GM19467 (cell line): Measurements from ENCODE around the gene GRK5.

Experiments used
- ATAC-seq: cut with Tn5 transposase; IDR thresholded peaks from one replicate; pipeline ENCODE4 v1.9.1; 2021; ENCODE audit warnings: mild to moderate bottlenecking, moderate library complexity; ENCODE audit not compliant: unreplicated experiment

Gene GRK5

DNA sequence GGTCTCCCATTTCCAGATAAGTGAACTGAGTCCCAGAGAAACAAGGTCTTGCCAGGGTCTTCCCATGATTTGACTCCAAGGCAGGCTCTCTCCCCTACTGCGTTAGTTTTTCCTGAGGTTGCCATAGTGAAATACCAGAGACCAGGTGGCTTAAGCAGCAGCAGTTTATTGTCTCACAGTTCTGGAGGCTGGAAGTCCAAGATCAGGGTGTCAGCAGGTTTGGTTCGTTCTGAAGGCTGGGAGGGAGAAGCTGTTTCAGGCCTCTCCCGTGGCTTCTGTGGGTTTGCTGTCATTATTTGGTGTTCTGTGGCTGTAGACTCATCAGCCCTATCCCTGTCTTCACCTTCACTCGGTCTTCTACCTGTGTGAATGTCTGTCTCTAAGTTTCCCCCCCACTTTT, 129.9 kb downstream of the GRK5 start:
- ATAC-seq, result no peak

DNA sequence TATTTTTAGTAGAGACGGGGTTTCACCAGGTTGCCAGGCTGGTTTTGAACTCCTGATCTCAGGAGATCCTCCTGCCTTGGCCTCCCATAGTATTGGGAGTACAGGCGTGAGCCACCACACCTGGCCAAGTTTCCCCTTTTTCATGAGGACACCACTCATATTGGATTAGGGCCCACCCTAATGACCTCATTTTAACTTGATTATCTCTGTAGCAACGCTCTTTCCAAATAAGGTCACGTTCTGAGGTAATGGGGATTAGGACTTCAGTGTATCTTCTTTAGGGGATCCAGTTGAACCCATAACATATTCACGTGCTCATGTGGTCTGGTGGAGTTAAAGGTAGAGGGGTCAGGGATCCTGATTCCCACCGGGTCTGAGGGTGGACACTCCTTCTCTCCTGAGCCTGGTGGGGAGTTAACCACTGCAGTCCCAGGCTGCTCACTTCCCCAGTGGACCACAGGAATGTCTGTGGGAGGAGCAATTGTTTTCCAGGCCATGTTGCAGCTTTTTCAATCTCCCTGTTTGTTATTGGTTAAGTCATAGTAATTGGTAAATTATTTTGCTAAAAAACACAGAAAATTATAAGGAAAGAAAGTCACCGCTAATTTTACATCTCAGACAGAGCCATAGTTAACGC, 130.5 kb downstream of the GRK5 start:
- ATAC-seq, result no peak

DNA sequence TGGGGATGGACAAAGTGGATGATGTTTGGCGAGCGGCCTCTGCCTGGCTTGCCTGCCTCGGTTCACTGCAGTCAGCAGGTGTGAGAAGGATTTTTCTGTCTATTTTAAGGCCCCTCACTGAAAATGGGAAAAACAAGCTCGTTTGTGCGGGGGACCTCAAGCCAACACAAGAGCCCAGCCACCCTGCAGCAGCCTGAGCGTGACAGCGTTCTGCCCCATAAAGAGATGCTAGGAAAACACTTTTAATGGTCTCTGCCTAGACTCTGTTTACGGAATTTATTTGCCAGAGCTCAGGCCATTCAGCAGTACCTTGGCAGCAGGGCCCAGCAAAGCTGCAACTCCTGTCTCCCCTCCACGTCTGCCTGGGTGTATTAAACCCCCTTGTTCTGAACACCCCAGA, 131.7 kb downstream of the GRK5 start:
- ATAC-seq, result no peak

DNA sequence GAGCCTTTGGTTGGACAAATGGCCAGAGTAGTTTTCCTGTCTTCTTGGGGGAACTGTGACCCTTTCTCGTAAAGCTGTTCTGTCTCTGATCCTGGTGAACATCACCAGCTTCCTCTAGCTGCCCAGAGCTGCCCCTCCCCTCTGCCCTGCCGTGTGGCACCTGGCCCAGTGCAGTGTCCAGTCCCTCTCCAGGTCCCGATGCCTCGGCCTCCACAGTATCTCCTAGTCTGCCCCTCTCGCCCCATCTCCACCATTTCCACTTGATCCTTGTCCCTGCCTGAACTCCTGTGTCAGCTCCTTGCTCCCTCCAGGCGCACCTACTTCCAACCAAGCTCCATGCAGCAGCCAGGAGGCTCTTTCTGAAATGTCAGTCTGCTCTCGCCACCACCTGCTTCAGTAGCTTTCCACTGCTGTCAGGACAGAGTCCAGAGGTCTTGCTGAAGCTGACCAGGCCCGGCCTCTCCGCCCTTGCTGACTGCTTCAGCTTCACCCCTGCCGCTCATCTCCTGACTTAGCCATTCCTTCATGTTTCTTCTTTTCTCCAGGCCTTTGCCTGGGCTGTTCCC, 133.6 kb downstream of the GRK5 start:
- no peak for ATAC-seq

DNA sequence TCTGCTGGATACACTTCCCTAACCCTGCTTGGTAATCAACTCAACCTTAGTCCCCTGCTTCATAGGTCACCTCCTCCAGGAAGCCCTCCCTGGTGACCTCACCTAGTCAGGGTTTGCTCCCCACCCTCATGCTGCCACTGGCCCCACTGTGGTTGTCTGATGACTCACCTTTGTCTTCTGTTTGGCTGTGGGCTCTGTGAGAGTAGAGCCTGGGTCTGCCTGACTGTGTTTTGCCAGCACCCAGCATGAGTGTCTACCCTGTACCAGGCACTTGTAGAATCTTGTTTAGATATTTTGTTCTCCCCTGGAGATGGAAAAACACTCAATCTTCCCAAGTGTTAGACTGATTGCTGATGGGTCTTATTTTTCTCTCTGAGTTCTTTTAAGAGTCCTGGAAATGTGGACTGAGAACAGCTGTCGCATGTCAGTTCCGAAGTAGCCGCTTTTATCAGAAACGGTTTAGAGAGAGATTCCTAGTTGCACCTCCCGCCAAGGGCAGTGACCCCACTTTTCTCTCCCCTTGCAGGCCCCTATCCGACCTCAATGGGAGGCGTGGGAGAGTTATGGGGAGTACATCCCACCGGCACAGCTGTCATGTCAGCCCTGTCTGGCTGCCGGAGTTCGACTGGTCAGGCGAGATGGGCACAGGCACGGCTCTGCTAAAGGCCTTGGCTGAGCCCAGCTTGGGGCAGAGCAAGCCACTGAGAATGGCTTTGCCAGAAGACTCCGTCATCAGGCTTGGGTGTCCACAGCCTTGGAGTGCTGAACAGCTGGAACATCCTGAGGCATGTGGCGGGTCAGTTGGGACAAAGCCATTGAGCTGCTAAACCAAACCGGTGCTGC, 134.3 kb downstream of the GRK5 start:
- ATAC-seq, result no peak

DNA sequence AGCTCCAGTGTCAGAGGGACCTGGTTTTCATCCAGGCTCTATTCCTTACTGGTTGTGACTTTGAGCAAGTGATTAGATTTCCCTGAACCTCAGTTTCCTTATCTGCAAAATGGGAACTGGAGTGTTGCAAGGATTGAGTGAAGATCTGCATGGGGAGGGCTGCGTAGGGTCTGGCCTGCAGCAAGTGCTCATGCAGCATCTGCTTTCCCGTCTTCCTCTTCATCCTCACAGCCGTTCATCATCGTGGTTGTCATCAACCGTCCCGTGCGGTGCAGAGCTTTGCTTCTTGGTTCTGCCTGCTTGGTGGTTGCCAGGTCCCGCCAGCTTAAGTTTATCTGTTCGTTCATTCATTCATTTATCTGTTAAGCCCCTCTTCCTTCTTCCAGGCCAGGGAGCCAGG, 135.0 kb downstream of the GRK5 start:
- no peak for ATAC-seq

DNA sequence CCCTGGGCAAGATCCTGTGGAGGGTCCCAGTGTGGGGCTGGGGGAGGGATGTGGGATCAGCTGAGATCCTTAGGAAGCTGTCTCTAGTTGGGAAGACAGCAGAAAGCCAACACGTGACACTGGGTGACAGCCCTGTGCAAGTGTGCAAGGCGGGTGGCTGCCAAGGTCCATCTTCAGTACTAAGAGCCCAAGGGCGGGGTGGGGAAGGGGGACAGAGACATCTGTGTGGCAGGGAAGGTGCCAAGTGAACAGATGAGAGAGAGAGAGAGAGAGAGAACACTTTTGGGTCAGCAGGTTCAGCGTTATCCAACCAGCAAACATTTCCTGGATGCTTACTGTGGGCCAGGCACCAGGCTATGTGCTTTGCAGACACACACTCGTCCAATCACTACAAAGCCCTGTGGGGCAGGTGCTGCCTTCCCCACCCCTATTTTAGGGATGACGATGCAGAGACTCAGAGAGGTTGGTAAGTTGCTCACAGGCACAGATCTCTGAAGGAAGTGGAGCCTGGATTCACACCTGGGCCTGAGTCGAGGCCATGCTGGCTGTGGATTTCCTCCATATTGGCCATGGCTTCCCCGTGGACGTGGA, 135.7 kb downstream of the GRK5 start:
- no peak for ATAC-seq

DNA sequence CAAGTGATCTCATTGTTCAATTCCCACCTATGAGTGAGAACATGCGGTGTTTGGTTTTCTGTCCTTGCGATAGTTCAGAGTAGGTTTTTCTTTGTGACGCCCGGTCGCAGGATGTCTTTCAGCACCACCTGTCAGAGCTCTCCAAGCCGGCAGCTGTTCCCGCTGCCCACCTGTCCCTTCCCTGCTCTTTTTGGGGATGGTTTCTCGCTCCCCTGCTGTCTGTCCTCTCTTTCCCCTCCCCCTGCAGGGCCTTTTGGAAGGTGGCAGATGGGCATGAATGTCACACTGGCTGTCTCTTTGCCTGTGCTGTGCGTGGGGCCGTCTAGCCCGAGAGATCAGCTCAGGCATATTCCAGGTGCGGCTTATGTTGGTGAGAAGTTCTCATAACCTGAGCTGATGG, 137.0 kb downstream of the GRK5 start:
- no peak for ATAC-seq

DNA sequence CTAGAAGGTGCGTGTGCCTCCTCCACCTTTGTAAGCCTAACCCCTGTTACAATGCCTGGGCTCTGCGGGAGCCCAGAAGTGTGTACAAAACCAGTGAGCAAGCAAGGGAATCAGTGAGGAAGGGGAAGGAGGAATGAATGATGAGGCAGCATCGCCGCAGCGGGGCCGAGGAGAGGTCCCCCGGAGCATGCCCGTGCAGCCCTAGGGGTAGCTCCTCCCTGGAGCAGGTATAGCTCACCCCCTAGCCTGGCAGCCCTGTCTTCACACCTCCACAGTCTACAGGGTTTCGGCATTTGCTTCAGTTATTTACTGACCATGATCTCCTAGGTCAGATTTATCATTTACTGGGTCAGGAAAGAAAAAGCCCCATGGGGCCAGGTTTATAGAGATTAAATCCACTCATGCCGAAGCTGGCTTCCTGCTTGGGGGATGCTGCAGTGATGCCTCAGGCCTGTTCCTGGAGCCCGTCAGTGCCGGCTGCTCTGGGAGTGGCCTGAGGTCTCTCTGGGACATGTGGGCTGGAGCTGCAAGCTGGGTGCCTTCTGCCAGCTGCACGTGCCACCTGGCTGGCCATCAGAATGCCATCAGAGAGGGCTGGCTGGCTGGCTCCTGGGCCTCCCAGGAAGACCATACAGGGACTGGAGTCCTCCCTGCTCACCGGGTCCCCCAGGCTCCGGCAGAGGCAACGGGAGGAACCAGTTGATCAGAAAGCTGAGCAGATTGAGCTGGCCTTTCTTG, 138.9 kb downstream of the GRK5 start:
- ATAC-seq, result no peak

DNA sequence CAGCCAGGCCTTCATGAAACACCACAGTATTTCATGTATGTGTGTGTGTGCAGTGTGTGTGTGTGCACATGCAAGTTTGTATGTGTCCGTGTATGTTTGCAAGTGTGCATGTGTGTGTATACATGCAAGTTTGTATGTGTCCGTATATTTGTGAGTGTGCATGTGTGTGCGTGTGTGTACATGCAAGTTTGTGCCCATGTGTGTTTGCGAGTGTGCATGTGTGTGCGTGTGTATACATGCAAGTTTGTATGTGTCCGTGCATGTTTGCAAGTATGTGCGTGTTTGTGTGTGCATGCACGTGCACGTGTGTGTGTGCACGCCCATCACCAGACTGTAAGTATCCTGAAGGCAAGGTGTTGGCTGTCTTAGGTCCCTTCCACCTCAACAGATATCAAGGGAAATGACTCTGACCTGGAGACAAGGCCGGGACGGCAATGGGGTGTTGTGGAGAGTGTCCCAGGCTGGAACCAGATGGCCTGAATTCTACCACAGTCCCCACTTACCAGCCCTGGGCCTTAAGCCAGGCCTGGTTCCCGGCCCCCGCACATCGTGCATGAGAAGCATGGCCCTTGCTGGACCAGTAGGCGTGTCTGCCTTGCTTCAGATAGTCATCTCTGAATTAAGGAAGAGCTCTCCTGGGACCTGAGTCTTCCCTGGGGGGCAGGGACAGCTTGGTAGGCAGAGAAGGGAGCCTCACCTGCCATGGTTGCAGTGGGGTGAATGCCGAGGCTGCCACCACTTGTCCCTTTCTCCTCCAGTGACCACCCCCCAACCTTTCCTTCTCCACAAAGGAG, 140.0 kb downstream of the GRK5 start:
- ATAC-seq, result no peak

DNA sequence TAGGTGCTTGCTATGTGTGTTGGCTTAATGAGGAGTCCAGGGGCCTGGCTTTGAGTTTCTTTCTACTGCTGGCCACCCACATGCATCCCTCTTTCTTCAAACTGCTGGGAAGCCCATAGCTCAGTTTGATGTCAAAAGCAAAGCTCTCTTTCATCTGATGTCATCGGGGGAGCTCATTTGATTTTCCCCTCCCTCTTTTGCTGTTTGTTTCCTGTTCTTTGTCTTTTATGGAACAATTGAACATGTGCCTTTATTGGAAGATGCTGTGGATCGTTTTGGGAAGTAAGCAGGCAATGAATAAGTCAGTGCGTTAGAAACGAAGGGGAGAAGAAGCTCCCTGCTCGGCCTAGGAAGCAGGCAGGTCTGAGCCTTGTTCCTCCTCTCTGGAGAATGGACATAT, 140.7 kb downstream of the GRK5 start:
- no peak for ATAC-seq

DNA sequence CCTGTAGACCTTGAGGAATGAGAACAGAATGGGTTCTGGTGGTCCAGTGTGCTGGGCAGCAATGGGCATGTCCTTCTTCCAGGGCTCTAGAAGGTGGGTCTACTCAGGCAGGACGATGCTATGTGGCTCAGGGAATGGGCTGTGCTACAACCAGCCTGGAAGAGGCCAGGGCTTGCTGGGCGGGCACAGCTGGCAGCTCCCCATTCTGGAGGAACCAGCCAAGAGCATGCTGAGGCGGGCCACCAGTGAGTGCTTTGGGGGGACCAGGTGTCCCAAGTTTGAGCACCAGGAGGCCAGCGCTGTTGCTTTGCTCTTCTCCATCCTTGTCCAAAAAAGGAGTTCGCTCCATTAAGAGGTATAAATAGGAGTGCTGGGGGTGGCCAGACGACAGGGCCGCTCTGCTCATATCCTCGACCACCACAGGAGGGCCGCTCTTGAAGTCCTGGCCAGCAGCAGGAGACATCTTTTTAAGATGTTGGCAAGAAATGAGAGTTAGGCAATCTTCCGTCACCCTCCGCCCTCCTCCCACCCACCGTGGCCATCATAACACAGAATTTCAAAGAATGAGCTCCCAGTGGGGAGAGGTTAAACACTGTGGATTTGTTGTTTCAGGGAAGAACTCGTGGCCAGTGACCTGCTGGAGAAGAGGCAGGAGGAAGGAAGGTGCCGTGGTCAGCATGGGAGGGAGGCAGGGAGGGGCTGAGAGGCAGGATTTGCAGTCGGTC, 141.3 kb downstream of the GRK5 start:
- no peak for ATAC-seq

DNA sequence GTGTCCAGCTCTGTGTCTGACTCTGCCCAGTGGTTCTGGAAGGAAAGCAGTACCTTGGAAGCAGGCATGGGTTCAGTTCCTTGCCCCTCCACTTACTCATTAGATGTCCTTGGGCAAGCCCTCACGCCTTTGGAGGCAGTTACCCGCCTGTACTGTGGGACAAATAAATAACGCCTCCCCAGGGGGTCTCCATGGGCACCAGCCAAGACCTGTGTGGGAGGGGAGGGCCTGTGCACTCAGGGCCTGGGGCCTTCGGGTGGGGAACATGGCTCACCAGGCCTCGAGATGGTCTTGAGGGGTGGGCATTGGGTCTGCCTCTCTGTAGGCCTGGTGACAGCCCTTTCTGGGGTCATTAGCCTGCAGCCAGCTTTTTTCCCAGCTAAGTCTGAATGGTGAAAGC, 142.0 kb downstream of the GRK5 start:
- ATAC-seq, result no peak

DNA sequence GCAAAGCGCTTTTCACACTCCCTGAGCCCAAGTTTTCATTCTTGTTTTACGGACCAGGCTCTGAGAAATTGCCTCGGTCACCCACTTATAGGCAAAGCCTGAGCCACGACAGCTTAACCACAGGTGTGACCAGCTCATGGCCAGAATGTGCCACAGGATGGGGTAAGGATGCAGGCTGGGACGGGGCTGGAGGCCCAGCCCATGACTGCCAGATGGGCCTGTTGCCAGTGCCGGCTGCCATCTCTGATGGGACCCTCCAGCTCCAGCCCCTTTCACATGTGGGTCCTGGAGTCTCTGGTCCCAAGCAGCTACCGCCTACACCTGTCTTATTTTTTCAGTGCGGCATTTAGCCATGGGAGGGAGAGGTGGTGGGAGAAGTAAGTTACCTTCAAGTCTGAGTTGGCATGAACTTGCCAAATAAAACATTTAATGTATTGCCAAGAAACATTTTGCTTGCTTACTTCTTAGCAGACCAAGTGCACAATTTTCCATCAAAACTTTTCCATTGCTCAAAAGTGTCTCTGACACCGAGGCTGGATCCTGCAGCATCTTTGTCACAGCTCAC, 142.6 kb downstream of the GRK5 start:
- no peak for ATAC-seq

DNA sequence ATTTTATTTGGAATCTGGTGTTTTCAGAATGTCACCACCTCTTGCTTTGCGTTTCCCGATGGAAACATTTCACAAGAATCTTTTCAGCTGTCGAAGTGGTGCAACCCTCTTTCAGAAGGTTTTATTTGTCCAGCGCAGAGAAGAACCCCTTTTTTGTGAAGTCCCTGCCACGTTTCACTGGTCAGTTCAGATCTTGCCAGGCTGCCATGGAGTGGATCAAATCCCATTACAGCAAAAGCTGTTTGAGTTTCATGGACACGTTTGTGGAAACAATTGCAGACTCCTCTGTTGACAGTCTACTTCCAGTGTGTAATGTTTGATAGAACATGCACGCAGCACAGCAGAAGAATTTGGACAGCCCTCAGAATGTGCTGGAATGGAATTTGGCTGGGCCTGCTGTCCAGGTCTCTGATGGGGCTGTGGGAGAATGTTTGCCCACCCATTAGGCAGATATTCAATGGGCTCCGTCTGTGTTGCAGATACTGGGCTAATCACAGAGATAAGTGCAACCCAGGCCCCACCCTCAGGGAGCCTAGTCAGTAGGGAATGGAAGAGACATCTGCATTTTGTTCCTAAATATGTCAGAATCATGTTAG, 143.2 kb downstream of the GRK5 start:
- ATAC-seq, result no peak

DNA sequence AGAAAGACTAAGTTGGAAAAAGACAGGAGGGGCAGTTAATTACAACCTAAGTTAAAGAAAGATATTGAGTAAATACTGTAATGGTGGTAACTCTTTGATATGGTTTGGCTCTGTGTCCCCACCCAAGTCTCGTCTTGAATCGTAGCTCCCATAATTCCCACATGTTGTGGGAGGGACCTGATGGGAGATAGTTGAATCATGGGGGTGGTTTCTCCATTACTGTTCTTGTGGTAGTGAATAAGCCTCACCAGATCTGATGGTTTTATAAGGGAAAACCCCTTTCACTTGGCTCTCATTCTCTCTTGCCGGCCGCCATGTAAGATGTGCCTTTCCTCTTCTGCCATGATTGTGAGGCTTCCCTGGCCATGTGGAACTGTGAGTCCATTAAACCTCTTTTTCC, 143.8 kb downstream of the GRK5 start:
- no peak for ATAC-seq

DNA sequence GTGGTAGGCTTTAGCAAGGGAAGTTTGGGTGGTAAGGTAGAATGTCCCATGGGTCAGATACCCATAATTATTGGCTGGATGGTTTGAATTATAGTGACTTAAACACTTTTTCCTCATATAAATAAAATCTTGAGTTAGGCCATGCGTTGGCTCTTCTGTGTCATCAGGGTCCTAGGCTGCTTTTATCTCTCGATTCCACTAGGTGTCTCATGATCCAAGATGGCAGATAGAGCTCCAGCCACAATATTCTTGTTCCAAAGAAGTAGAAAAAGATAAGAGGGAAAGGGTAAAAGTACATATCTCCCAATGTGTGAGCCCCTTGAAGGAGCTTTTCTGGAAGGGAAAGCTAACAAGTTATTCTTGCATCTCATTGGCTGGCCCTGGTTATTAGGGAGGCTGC, 144.7 kb downstream of the GRK5 start:
- no peak for ATAC-seq

DNA sequence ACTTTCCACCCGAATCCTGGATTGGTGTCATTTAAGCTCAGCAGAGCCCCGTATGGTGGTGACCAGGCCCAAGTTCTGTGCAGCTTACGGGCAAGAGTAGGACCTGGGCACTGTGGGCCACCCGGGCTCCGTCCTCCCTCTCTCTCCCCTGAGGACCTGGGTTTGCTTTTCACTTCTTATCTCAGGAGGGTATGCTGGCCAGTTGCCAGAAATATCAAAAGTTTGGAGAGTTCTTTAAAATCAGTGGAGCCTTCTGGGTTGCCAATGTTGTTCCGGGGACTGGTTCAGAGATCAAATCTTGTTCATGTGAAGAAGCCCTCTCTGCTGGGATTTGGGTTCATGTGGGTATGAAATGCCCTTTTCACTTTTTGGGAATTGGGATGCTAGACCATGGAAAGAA, 145.4 kb downstream of the GRK5 start:
- no peak for ATAC-seq

DNA sequence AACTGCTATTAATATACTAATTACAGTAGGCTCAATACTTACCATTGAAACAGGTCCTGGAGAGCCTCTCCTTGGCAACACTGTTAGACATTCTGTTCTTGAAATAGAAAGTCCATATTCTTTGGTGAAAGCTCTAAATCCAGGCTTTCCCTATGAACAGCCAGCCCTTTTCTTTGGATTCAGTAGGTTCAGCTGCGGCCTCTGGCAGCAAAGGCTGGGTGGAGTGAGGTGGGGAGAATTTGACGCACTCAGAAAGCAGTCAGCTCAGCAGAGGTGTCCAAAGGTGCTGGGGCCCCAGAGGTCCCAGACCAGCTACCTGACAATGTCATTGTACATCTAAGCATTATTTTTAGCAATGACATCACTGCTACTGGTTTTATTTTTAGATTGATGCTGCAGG, 146.1 kb downstream of the GRK5 start:
- ATAC-seq, result no peak
